SK-N-SH (cell line): ENCODE measurements around the gene EIF2AK2. TPM values are rescaled to one million over a fixed set of nuclear protein-coding genes. Genes with fewer than 3 reads are reported as not detected.

Experiments used
- CTCF ChIA-PET: fragments of 300-600, 350-600 bp; formaldehyde crosslinking; extraction: SDS; loops from one replicate; lab custom pipeline; 2021; lab: Yijun Ruan, JAX
- POLR2A ChIA-PET: fragments of 350-600 bp; sonication (Branson Sonifier 250); formaldehyde crosslinking; extraction: SDS; loops from one replicate; lab custom pipeline; 2020; ENCODE audit warnings: antibody characterized with exemption, inconsistent platforms; lab: Yijun Ruan, JAX
- DNase-seq: peaks from one replicate; pipeline ENCODE4 v3.0.0; 2012
- H2AFZ ChIP-seq: fragments of 200-600 bp; sonication (generic); 2 replicates; pipeline ENCODE4 v1.8.1; 2016; ENCODE audit warnings: antibody characterized with exemption, mild to moderate bottlenecking, low read depth
- H3F3A ChIP-seq: fragments of 200-600 bp; sonication (generic); replicated peaks from 2 replicates; pipeline ENCODE3; 2016; ENCODE audit warnings: antibody characterized with exemption, mild to moderate bottlenecking; ENCODE audit not compliant: insufficient read depth
- H3K27ac ChIP-seq, 2 experiments: fragments of 200-500 bp in 1 of 2; fragments of 200-600 bp in 1 of 2; sonication (Bioruptor generic) in 1 of 2; sonication (generic), shearing (Covaris generic) in 1 of 2; 2 replicates each; pipeline versions ENCODE4 v1.5.1 to v1.6.1; 2014 to 2016; ENCODE audit warnings: low read depth in 2 of 2, inconsistent platforms in 1 of 2, low read length in 1 of 2, mild to moderate bottlenecking in 1 of 2, mixed read lengths in 1 of 2
- H3K27me3 ChIP-seq: fragments of 200-600 bp; sonication (generic), shearing (Covaris generic); 2 replicates; pipeline ENCODE4 v1.6.1; 2016; ENCODE audit warnings: mixed run types; ENCODE audit not compliant: insufficient read depth
- H3K36me3 ChIP-seq, 2 experiments: fragments of 200-500 bp in 1 of 2; fragments of 200-600 bp in 1 of 2; sonication (Bioruptor generic) in 1 of 2; sonication (generic) in 1 of 2; replicated peaks in 1 of 2; 2 replicates each; pipeline versions ENCODE3 to v1.5.1; 2014 to 2016; ENCODE audit warnings: low read length in 1 of 2, mild to moderate bottlenecking in 1 of 2; ENCODE audit not compliant: insufficient read depth in 2 of 2, control insufficient read depth in 1 of 2
- H3K4me1 ChIP-seq, 2 experiments: fragments of 200-500 bp in 1 of 2; fragments of 200-600 bp in 1 of 2; sonication (Bioruptor generic) in 1 of 2; sonication (generic), shearing (Covaris generic) in 1 of 2; 2 replicates each; pipeline versions ENCODE4 v1.5.1 to v1.6.1; 2014 to 2016; ENCODE audit warnings: low read depth in 1 of 2, low read length in 1 of 2, mixed run types in 1 of 2; ENCODE audit not compliant: insufficient read depth in 2 of 2, control insufficient read depth in 1 of 2
- H3K4me2 ChIP-seq: fragments of 200-600 bp; sonication (generic), shearing (Covaris generic); 2 replicates; pipeline ENCODE4 v1.6.1; 2017; ENCODE audit warnings: mixed run types
- H3K4me3 ChIP-seq, 2 experiments: fragments of 200-500 bp in 1 of 2; fragments of 200-600 bp in 1 of 2; sonication (Bioruptor generic) in 1 of 2; sonication (generic), shearing (Covaris generic) in 1 of 2; 2 replicates each; pipeline versions ENCODE4 v1.5.1 to v1.8.1; 2014 to 2016; ENCODE audit warnings: low read depth in 2 of 2, inconsistent platforms in 1 of 2, low read length in 1 of 2, mild to moderate bottlenecking in 1 of 2, mixed read lengths in 1 of 2, moderate library complexity in 1 of 2
- H3K79me2 ChIP-seq: fragments of 200-600 bp; sonication (generic); 2 replicates; pipeline ENCODE4 v1.8.1; 2017; ENCODE audit warnings: mild to moderate bottlenecking; ENCODE audit not compliant: insufficient read depth
- H3K9ac ChIP-seq: fragments of 200-600 bp; sonication (generic); 2 replicates; pipeline ENCODE4 v1.6.1; 2017; ENCODE audit warnings: mixed run types
- H3K9me2 ChIP-seq: fragments of 200-600 bp; sonication (generic); 2 replicates; pipeline ENCODE4 v1.6.1; 2017; ENCODE audit warnings: mixed run types
- H3K9me3 ChIP-seq: fragments of 200-600 bp; sonication (generic); 2 replicates; pipeline ENCODE4 v1.6.1; 2017; ENCODE audit warnings: mixed run types, mild to moderate bottlenecking, moderate library complexity
- H4K20me1 ChIP-seq: fragments of 200-600 bp; sonication (generic); 2 replicates; pipeline ENCODE4 v1.6.1; 2017; ENCODE audit warnings: mild to moderate bottlenecking, mixed run types; ENCODE audit not compliant: insufficient read depth
- ELF1 ChIP-seq: IDR thresholded peaks from 2 replicates; pipeline ENCODE4 v1.4.0; 2012
- EP300 ChIP-seq, 2 experiments: IDR thresholded peaks; 2 replicates each; pipeline versions ENCODE4 v1.4.0 to v1.6.1; 2012; ENCODE audit warnings: borderline replicate concordance in 1 of 2, low read depth in 1 of 2, low read length in 1 of 2
- EZH2phosphoT487 ChIP-seq: fragments of 200-600 bp; sonication (generic); IDR thresholded peaks from 2 replicates; pipeline ENCODE4 v1.6.1; 2017; ENCODE audit warnings: low read depth, mixed run types, mild to moderate bottlenecking, antibody characterized with exemption, moderate library complexity, borderline replicate concordance
- FOXJ3 ChIP-seq: sonication (generic); formaldehyde crosslinking; IDR thresholded peaks from 2 replicates; pipeline ENCODE4 v1.5.1; 2020; ENCODE audit warnings: mild to moderate bottlenecking, missing genetic modification reagents
- FOXM1 ChIP-seq: IDR thresholded peaks from 2 replicates; pipeline ENCODE4 v1.4.0; 2012; ENCODE audit warnings: low read depth, mild to moderate bottlenecking
- GATA2 ChIP-seq: sonication (generic); formaldehyde crosslinking; IDR thresholded peaks from 2 replicates; pipeline ENCODE4 v1.5.0; 2020; ENCODE audit warnings: mild to moderate bottlenecking, missing genetic modification reagents
- IRF3 ChIP-seq: fragments of 150-350 bp; IDR thresholded peaks from 2 replicates; pipeline ENCODE4 v1.6.1; 2016; ENCODE audit warnings: mild to moderate bottlenecking, low read depth, low read length
- JUND ChIP-seq: IDR thresholded peaks from 2 replicates; pipeline ENCODE4 v1.4.0; 2012
- MEF2A ChIP-seq: IDR thresholded peaks from 2 replicates; pipeline ENCODE4 v1.4.0; 2012; ENCODE audit warnings: low read depth, borderline replicate concordance
- NFIC ChIP-seq: IDR thresholded peaks from 2 replicates; pipeline ENCODE4 v1.4.0; 2012; ENCODE audit warnings: borderline replicate concordance
- NRF1 ChIP-seq: IDR thresholded peaks from 2 replicates; pipeline ENCODE4 v1.6.1; 2012; ENCODE audit warnings: low read depth, mild to moderate bottlenecking, low read length
- PBX3 ChIP-seq: IDR thresholded peaks from 2 replicates; pipeline ENCODE4; 2012
- RAD21 ChIP-seq: IDR thresholded peaks from 2 replicates; pipeline ENCODE4 v1.6.1; 2012; ENCODE audit warnings: mild to moderate bottlenecking, low read length
- RXRA ChIP-seq: IDR thresholded peaks from 2 replicates; pipeline ENCODE4 v1.4.0; 2012; ENCODE audit warnings: low read depth, mild to moderate bottlenecking, borderline replicate concordance
- SIN3A ChIP-seq: IDR thresholded peaks from 2 replicates; pipeline ENCODE4 v1.6.1; 2012; ENCODE audit warnings: low read depth, mild to moderate bottlenecking, low read length, moderate library complexity, borderline replicate concordance
- TAF1 ChIP-seq: IDR thresholded peaks from 2 replicates; pipeline ENCODE4 v1.6.1; 2012; ENCODE audit warnings: low read depth, mild to moderate bottlenecking, low read length, moderate library complexity, borderline replicate concordance
- TCF12 ChIP-seq: IDR thresholded peaks from 2 replicates; pipeline ENCODE4 v1.4.0; 2012
- TEAD4 ChIP-seq: IDR thresholded peaks from 2 replicates; pipeline ENCODE4 v1.4.0; 2012; ENCODE audit warnings: mild to moderate bottlenecking, borderline replicate concordance; ENCODE audit not compliant: insufficient read depth
- ZBTB33 ChIP-seq: IDR thresholded peaks from 2 replicates; pipeline ENCODE4 v1.4.0; 2012; ENCODE audit warnings: low read depth, borderline replicate concordance
- WGBS: methylation state at CpG from one replicate; pipeline ENCODE4 v1.1.6; 2017; ENCODE audit warnings: low lambda C conversion rate; 5-methylcytosine and 5-hydroxymethylcytosine counted together
- polyA plus RNA-seq, 3 experiments: library from polyadenylated mRNA; depleted of rRNA; stranded (reverse); fragments of >200 nt; gene quantifications; 2 replicates each; pipeline ENCODE4 v1.2.3, GENCODE V29; 2012
- TF ChIP-seq, protein P1 (sequence below): fragments of 150-350 bp; IDR thresholded peaks from 2 replicates; pipeline ENCODE4 v1.6.1; 2017; ENCODE audit warnings: antibody characterized with exemption, low read length, low read depth, borderline replicate concordance

The EIF2AK2 gene
- polyA plus RNA-seq, 1 of the 3 experiments (the other 2 are of a cell fraction): 9.0 TPM

DNA sequence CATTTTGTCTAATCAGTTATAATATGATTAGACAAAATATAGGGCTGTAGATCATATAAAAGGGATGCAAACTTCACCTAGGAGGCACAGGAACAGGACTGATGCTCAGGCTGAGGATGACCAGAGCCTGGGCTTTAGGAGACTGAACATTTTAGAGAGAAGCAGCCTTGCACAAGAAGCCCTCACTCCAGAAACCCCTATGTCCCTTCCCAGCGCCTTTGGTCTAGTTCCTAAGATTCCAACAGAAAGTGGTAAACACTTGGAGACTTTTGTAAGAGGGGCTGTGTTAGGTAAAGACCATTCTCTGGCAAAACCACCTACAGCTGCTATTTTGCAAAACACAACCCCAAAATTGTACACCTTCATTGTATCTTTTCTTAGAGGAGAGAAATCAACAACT is 39.2 kb downstream of the EIF2AK2 start:
- no peak overlapping the region for H3K4me3 ChIP-seq
- no peak overlapping the region for H2AFZ ChIP-seq
- H3K9me3 ChIP-seq: no peaks in the 10 kb centered on the region
- peaks cover 4% of the 10 kb centered on the region for H3F3A ChIP-seq
- H3K36me3 ChIP-seq: peaks cover 56 to 61% of the 10 kb centered on the region in 2 experiments
- no peaks in the 10 kb centered on the region for H3K79me2 ChIP-seq
- no peak overlapping the region for H3K9ac ChIP-seq
- POLR2A ChIA-PET: no interaction called here
- no peaks in the 10 kb centered on the region for H4K20me1 ChIP-seq
- H3K9me2 ChIP-seq: no peaks in the 10 kb centered on the region
- no peaks in the 10 kb centered on the region for H3K27me3 ChIP-seq
- CTCF ChIA-PET: no interaction called here
- no peak overlapping the region for H3K4me2 ChIP-seq
- 100% methylated on average over 1 of the region's 1 CpG for WGBS
- no peak for TF ChIP-seq EP300 (IDR thresholded peaks at IDR 0.05; ENCODE audit: borderline replicate concordance in 1 of 2, low read depth in 1 of 2, low read length in 1 of 2)
- TF ChIP-seq FOXM1: no peak
- no peak for TF ChIP-seq MEF2A
- no peak for TF ChIP-seq ELF1
- TF ChIP-seq JUND: no peak
- no peak for TF ChIP-seq SIN3A
- no peak for TF ChIP-seq NFIC
- TF ChIP-seq NRF1: no peak
- TF ChIP-seq TEAD4: no peak
- no peak for TF ChIP-seq EZH2phosphoT487
- TF ChIP-seq RXRA: no peak
- H3K27ac ChIP-seq: no peak overlapping the region
- DNase-seq: no peak
- no peaks in the 10 kb centered on the region for H3K4me1 ChIP-seq

GRCh38 chr2:37111958-37112357 is 44.8 kb downstream of the EIF2AK2 start:
- no peak overlapping the region for H3K27ac ChIP-seq
- TF ChIP-seq GATA2 (CRISPR knock-in tag): no peak
- no peak for TF ChIP-seq TEAD4
- TF ChIP-seq IRF3: no peak
- TF ChIP-seq ZBTB33: no peak
- no peak for TF ChIP-seq SIN3A
- TF ChIP-seq, protein P1, sequence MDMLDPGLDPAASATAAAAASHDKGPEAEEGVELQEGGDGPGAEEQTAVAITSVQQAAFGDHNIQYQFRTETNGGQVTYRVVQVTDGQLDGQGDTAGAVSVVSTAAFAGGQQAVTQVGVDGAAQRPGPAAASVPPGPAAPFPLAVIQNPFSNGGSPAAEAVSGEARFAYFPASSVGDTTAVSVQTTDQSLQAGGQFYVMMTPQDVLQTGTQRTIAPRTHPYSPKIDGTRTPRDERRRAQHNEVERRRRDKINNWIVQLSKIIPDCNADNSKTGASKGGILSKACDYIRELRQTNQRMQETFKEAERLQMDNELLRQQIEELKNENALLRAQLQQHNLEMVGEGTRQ: no peak
- TF ChIP-seq RAD21: no peak
- no peak for TF ChIP-seq TCF12
- TF ChIP-seq PBX3: no peak
- TF ChIP-seq TAF1: no peak
- no peak for TF ChIP-seq JUND
- no peak for TF ChIP-seq NFIC
- TF ChIP-seq ELF1: no peak
- TF ChIP-seq EP300 (IDR thresholded peaks at IDR 0.05; ENCODE audit: borderline replicate concordance in 1 of 2, low read depth in 1 of 2, low read length in 1 of 2): no peak
- TF ChIP-seq FOXJ3 (CRISPR knock-in tag): no peak
- no peak for TF ChIP-seq RXRA
- TF ChIP-seq, all 33 proteins: peak for 0
- H3K27me3 ChIP-seq: no peaks in the 10 kb centered on the region
- no peaks in the 10 kb centered on the region for H3K9me3 ChIP-seq
- no peak overlapping the region for H3K9ac ChIP-seq
- no peak overlapping the region for H3K4me2 ChIP-seq
- H3F3A ChIP-seq: no peaks in the 10 kb centered on the region
- CTCF ChIA-PET: interaction anchor here (1.3 kb wide), 1 partner anchor 57 kb away, joined by 3 read pairs; no protein-coding TSS in a partner anchor
- H2AFZ ChIP-seq: no peak overlapping the region
- POLR2A ChIA-PET: no interaction called here
- no peak for DNase-seq
- H3K4me1 ChIP-seq: no peaks in the 10 kb centered on the region
- peaks cover 66 to 75% of the 10 kb centered on the region in 2 experiments for H3K36me3 ChIP-seq
- no peak overlapping the region for H3K4me3 ChIP-seq
- no peaks in the 10 kb centered on the region for H3K79me2 ChIP-seq
- no peaks in the 10 kb centered on the region for H3K9me2 ChIP-seq
- 96% methylated on average over 2 of the region's 2 CpGs for WGBS
- no peaks in the 10 kb centered on the region for H4K20me1 ChIP-seq
